Astrocyte of the cerebellum (primary cell): ENCODE results near the gene SNX14.

Source experiments
- DNase-seq: peaks from one replicate; pipeline ENCODE4 v3.0.0-alpha.2; 2011; ENCODE audit warnings: low read depth
- H3K4me3 ChIP-seq: 2 replicates; pipeline ENCODE4 v1.5.1; 2011; ENCODE audit warnings: mild to moderate bottlenecking, low read depth, low read length, moderate library complexity
- CTCF ChIP-seq: IDR thresholded peaks from 2 replicates; pipeline ENCODE4 v1.5.1; 2012; ENCODE audit warnings: low read length, low read depth, moderate library complexity, mild to moderate bottlenecking; ENCODE audit errors: missing control alignments
- in situ Hi-C: cut with HindIII; loops from 2 replicates; pipeline ENCODE4 v1.10.0; 2017; ENCODE audit warnings: low sequenced_read_pairs

SNX14 gene

GRCh38 chr6:85610182-85610895, 16.7 kb upstream of the SNX14 start:
- in situ Hi-C loops, result no loop called here
- TF ChIP-seq CTCF, result no peak
- DNase-seq, result no peak
- H3K4me3 ChIP-seq, result no peak overlapping the region

GRCh38 chr6:85602100-85602499, 8.4 kb upstream of the SNX14 start:
- no peak for TF ChIP-seq CTCF
- no peak overlapping the region for H3K4me3 ChIP-seq
- in situ Hi-C loops, result no loop called here
- no peak for DNase-seq

GRCh38 chr6:85600713-85601313, 7.2 kb upstream of the SNX14 start:
- TF ChIP-seq CTCF, result no peak
- no peak for DNase-seq
- in situ Hi-C loops, result no loop called here
- H3K4me3 ChIP-seq, result no peak overlapping the region

GRCh38 chr6:85594197-85594930, 706 bp upstream of the SNX14 start:
- no peak for DNase-seq
- no peak for TF ChIP-seq CTCF
- peak overlapping the region; percentile 69 for H3K4me3 ChIP-seq
- in situ Hi-C loops, result loop anchor here (5.0 kb wide), 1 partner anchor 83 kb away; no protein-coding TSS in a partner anchor

GRCh38 chr6:85592033-85592432, 1.6 kb downstream of the SNX14 start:
- no peak for DNase-seq
- in situ Hi-C loops, result loop anchor here (5.0 kb wide), 1 partner anchor 85 kb away; no protein-coding TSS in a partner anchor
- peak overlapping the region; percentile 69 for H3K4me3 ChIP-seq
- TF ChIP-seq CTCF, result no peak

- in situ Hi-C loops, result loop anchor here (5.0 kb wide), 1 partner anchor 86 kb away; no protein-coding TSS in a partner anchor
- DNase-seq, result no peak
- no peak overlapping the region for H3K4me3 ChIP-seq
- no peak for TF ChIP-seq CTCF
These were observed 2.5 kb downstream of the SNX14 start for GRCh38 chr6:85591207-85591606.
